CD14-positive monocyte (primary cell): ENCODE data around the gene HOXD4. TPM values are rescaled to one million over a fixed set of nuclear protein-coding genes. Genes with fewer than 3 reads are reported as not detected.

Experiments
- DNase-seq, 3 donors: peaks; one replicate each; pipeline ENCODE4 v3.0.0-alpha.2; 2011 to 2022
- H2AFZ ChIP-seq: 2 replicates; pipeline ENCODE4 v1.6.0; 2012; ENCODE audit warnings: mild to moderate bottlenecking, low read depth, low read length, inconsistent platforms; ENCODE audit not compliant: insufficient read depth, poor library complexity, severe bottlenecking
- H3K27ac ChIP-seq, 2 donors: 1 replicate in 1 of 2; 2 replicates in 1 of 2; pipeline ENCODE4 v1.5.1; 2012 to 2013; ENCODE audit warnings: low read length in 2 of 2, control low read depth in 1 of 2, inconsistent platforms in 1 of 2, low read depth in 1 of 2, mild to moderate bottlenecking in 1 of 2
- H3K27me3 ChIP-seq, 2 donors: one replicate each; pipeline versions ENCODE4 v1.6.0 to v1.6.1; 2011 to 2013; ENCODE audit warnings: low read length in 2 of 2; ENCODE audit not compliant: control insufficient read depth in 2 of 2, insufficient read depth in 2 of 2
- H3K36me3 ChIP-seq, 2 donors: replicated peaks in 1 of 2; 1 replicate in 1 of 2; 2 replicates in 1 of 2; pipeline versions ENCODE4 v1.5.1 to v1.6.1; 2012 to 2013; ENCODE audit warnings: low read length in 2 of 2, control low read depth in 1 of 2, inconsistent platforms in 1 of 2, mild to moderate bottlenecking in 1 of 2; ENCODE audit not compliant: insufficient read depth in 2 of 2, control insufficient read depth in 1 of 2
- H3K4me1 ChIP-seq, 2 donors: 1 replicate in 1 of 2; 2 replicates in 1 of 2; pipeline versions ENCODE4 v1.5.1 to v1.6.1; 2012 to 2013; ENCODE audit warnings: low read length in 2 of 2, control low read depth in 1 of 2, inconsistent platforms in 1 of 2, mild to moderate bottlenecking in 1 of 2, moderate library complexity in 1 of 2; ENCODE audit not compliant: insufficient read depth in 2 of 2, control insufficient read depth in 1 of 2
- H3K4me2 ChIP-seq: replicated peaks from 2 replicates; pipeline ENCODE3; 2012; ENCODE audit warnings: low read length, moderate library complexity, mild to moderate bottlenecking; ENCODE audit not compliant: poor library complexity, severe bottlenecking; ENCODE audit errors: extremely low read depth
- H3K4me3 ChIP-seq, 3 experiments: fragments of 200-600 bp in 1 of 3; sonication (generic) in 1 of 3; replicated peaks in 1 of 3; 1 replicate in 2 of 3; 2 replicates in 1 of 3; pipeline ENCODE4 v1.5.1; 2011 to 2013; ENCODE audit warnings: low read length in 3 of 3, mild to moderate bottlenecking in 3 of 3, control low read depth in 2 of 3, low read depth in 2 of 3, inconsistent platforms in 1 of 3, moderate library complexity in 1 of 3
- H3K79me2 ChIP-seq: 2 replicates; pipeline ENCODE4 v1.6.0; 2012; ENCODE audit warnings: mild to moderate bottlenecking, control low read depth, inconsistent platforms, low read length, moderate library complexity; ENCODE audit not compliant: insufficient read depth
- H3K9ac ChIP-seq: 2 replicates; pipeline ENCODE4 v1.6.0; 2017; ENCODE audit warnings: low read length, mild to moderate bottlenecking; ENCODE audit not compliant: insufficient read depth, poor library complexity, severe bottlenecking
- H3K9me3 ChIP-seq, 2 donors: replicated peaks in 1 of 2; 1 replicate in 1 of 2; 2 replicates in 1 of 2; pipeline versions ENCODE4 v1.5.1 to v1.6.1; 2012 to 2013; ENCODE audit warnings: low read length in 2 of 2, control low read depth in 1 of 2; ENCODE audit not compliant: control insufficient read depth in 1 of 2, insufficient read depth in 1 of 2
- H4K20me1 ChIP-seq: 2 replicates; pipeline ENCODE4 v1.6.0; 2012; ENCODE audit warnings: mild to moderate bottlenecking, low read length, control low read depth, moderate library complexity; ENCODE audit not compliant: insufficient read depth
- H3K27ac Mint-ChIP-seq, 7 donors: one replicate each; pipeline ENCODE4 v1.8.0; 2020; ENCODE audit warnings: mild to moderate bottlenecking in 7 of 7, mixed read lengths in 7 of 7, moderate library complexity in 6 of 7, inconsistent platforms in 2 of 7
- H3K27me3 Mint-ChIP-seq, 3 donors: one replicate each; pipeline ENCODE4 v1.8.0; 2021 to 2022; ENCODE audit warnings: low read depth in 3 of 3, mild to moderate bottlenecking in 3 of 3, mixed read lengths in 3 of 3, moderate library complexity in 3 of 3, inconsistent platforms in 1 of 3
- H3K36me3 Mint-ChIP-seq, 2 donors: one replicate each; pipeline ENCODE4 v1.8.0; 2020; ENCODE audit warnings: mixed read lengths in 2 of 2, inconsistent platforms in 1 of 2, mild to moderate bottlenecking in 1 of 2
- H3K4me1 Mint-ChIP-seq: one replicate; pipeline ENCODE4 v1.8.0; 2020; ENCODE audit warnings: mild to moderate bottlenecking, mixed read lengths
- H3K4me3 Mint-ChIP-seq, 2 donors: one replicate each; pipeline ENCODE4 v1.8.0; 2020; ENCODE audit warnings: mild to moderate bottlenecking in 2 of 2, mixed read lengths in 2 of 2, moderate library complexity in 1 of 2
- H3K9me3 Mint-ChIP-seq, 7 donors: one replicate each; pipeline ENCODE4 v1.8.0; 2020 to 2022; ENCODE audit warnings: mixed read lengths in 7 of 7, mild to moderate bottlenecking in 6 of 7, moderate library complexity in 6 of 7, inconsistent platforms in 2 of 7
- WGBS: methylation state at CpG from one replicate; pipeline ENCODE4 v1.1.5; 2013; ENCODE audit warnings: missing lambda C conversion rate; ENCODE audit not compliant: insufficient coverage; 5-methylcytosine and 5-hydroxymethylcytosine counted together
- intact Hi-C, 2 donors: fragments of 100-400 bp; cut with micrococcal nuclease; formaldehyde crosslinking; loops; one replicate each; pipeline versions ENCODE4 v1.15.0 to v1.15.1; 2023
- polyA plus RNA-seq, 3 donors: library from polyadenylated mRNA; depleted of rRNA in 1 of 3; unstranded in 2 of 3; stranded (reverse) in 1 of 3; fragments of 300-500 nt in 2 of 3; fragments of >200 nt in 1 of 3; fragmentation: Illumina TruSeq in 2 of 3; gene quantifications; 1 replicate in 2 of 3; 2 replicates in 1 of 3; pipeline ENCODE4 v1.2.3, GENCODE V29; 2012 to 2021
- TF ChIP-seq, protein P1 (sequence below): fragments of 200-600 bp; IDR thresholded peaks from one replicate; pipeline ENCODE4 v1.8.0; 2022; ENCODE audit warnings: antibody characterized with exemption, mild to moderate bottlenecking

HOXD4 gene
- polyA plus RNA-seq, 3 donors, result not detected

- Histone ChIP-seq H3K79me2 (no peaks in the 10 kb centered on the region), H3K4me2 (peak overlapping the region; percentile 65), H3K4me1 (peaks cover 19 to 40% of the 10 kb centered on the region in 2 donors), H3K9me3 (peaks cover 3 to 65% of the 10 kb centered on the region in 2 donors), H3K27ac (no peak overlapping the region), H3K9ac (no peak overlapping the region), H3K27me3 (peaks cover 92% of the 10 kb centered on the region in 2 donors), H3K36me3 (no peaks in the 10 kb centered on the region), H2AFZ (peak overlapping the region; percentile 19), H3K4me3 (peak overlapping the region in 1 of 3 experiments; percentile 62), H4K20me1 (no peaks in the 10 kb centered on the region)
- 3% methylated on average over 15 of the region's 33 CpGs for WGBS
- no peak overlapping the region for H3K27ac Mint-ChIP-seq
- TF ChIP-seq, protein P1, sequence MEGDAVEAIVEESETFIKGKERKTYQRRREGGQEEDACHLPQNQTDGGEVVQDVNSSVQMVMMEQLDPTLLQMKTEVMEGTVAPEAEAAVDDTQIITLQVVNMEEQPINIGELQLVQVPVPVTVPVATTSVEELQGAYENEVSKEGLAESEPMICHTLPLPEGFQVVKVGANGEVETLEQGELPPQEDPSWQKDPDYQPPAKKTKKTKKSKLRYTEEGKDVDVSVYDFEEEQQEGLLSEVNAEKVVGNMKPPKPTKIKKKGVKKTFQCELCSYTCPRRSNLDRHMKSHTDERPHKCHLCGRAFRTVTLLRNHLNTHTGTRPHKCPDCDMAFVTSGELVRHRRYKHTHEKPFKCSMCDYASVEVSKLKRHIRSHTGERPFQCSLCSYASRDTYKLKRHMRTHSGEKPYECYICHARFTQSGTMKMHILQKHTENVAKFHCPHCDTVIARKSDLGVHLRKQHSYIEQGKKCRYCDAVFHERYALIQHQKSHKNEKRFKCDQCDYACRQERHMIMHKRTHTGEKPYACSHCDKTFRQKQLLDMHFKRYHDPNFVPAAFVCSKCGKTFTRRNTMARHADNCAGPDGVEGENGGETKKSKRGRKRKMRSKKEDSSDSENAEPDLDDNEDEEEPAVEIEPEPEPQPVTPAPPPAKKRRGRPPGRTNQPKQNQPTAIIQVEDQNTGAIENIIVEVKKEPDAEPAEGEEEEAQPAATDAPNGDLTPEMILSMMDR, result no peak
- H3K36me3 Mint-ChIP-seq, result peaks cover 0 to 25% of the 10 kb centered on the region in 2 donors
- H3K27me3 Mint-ChIP-seq, result peaks cover 90 to 98% (median 91%) of the 10 kb centered on the region in 3 donors
- peak overlapping the region; percentile 65 to 91 for H3K4me3 Mint-ChIP-seq
- peaks cover 39% of the 10 kb centered on the region for H3K4me1 Mint-ChIP-seq
- intact Hi-C loops, result loop anchor here in 1 of 2 donors (5.0 kb wide), 1 partner anchor 1795 kb away; no protein-coding TSS in a partner anchor
- DNase-seq, result peak; percentile 20 to 27 (median 23)
- peaks cover 0 to 45% (median 25%) of the 10 kb centered on the region in 7 donors for H3K9me3 Mint-ChIP-seq
Measured at GRCh38 chr2:176132205-176133171, 18.9 kb upstream of the HOXD4 start.

GRCh38 chr2:176133389-176133788 is 18.0 kb upstream of the HOXD4 start:
- H3K27ac Mint-ChIP-seq, result peak overlapping the region in 1 of 7 donors; percentile 33
- H3K27ac ChIP-seq, result no peak overlapping the region
- no peaks in the 10 kb centered on the region for H3K36me3 ChIP-seq
- H3K27me3 Mint-ChIP-seq, result peaks cover 90 to 98% (median 91%) of the 10 kb centered on the region in 3 donors
- H3K27me3 ChIP-seq, result peaks cover 92% of the 10 kb centered on the region in 2 donors
- TF ChIP-seq, protein P1, result no peak
- H3K4me1 Mint-ChIP-seq, result peaks cover 34% of the 10 kb centered on the region
- H3K4me1 ChIP-seq, result peaks cover 19 to 40% of the 10 kb centered on the region in 2 donors
- H3K4me2 ChIP-seq, result no peak overlapping the region
- intact Hi-C loops, result loop anchor here in 1 of 2 donors (5.0 kb wide), 1 partner anchor 1796 kb away; no protein-coding TSS in a partner anchor
- peak overlapping the region in 1 of 2 donors; percentile 78 for H3K4me3 Mint-ChIP-seq
- no peaks in the 10 kb centered on the region for H3K79me2 ChIP-seq
- H3K9me3 ChIP-seq, result peaks cover 3 to 66% of the 10 kb centered on the region in 2 donors
- H3K36me3 Mint-ChIP-seq, result peaks cover 0 to 20% of the 10 kb centered on the region in 2 donors
- H3K9me3 Mint-ChIP-seq, result peaks cover 0 to 41% (median 28%) of the 10 kb centered on the region in 7 donors
- H3K9ac ChIP-seq, result no peak overlapping the region
- no peak overlapping the region for H2AFZ ChIP-seq
- H3K4me3 ChIP-seq, result no peak overlapping the region
- H4K20me1 ChIP-seq, result no peaks in the 10 kb centered on the region
- no peak for DNase-seq
